Measurements from ENCODE around the gene ZSWIM7.
"Not testable (repeated sequence)": the region's sequence is repeated elsewhere in the genome, so short reads cannot be mapped to it uniquely, and the experiment has no call there.

Gene ZSWIM7

DNA sequence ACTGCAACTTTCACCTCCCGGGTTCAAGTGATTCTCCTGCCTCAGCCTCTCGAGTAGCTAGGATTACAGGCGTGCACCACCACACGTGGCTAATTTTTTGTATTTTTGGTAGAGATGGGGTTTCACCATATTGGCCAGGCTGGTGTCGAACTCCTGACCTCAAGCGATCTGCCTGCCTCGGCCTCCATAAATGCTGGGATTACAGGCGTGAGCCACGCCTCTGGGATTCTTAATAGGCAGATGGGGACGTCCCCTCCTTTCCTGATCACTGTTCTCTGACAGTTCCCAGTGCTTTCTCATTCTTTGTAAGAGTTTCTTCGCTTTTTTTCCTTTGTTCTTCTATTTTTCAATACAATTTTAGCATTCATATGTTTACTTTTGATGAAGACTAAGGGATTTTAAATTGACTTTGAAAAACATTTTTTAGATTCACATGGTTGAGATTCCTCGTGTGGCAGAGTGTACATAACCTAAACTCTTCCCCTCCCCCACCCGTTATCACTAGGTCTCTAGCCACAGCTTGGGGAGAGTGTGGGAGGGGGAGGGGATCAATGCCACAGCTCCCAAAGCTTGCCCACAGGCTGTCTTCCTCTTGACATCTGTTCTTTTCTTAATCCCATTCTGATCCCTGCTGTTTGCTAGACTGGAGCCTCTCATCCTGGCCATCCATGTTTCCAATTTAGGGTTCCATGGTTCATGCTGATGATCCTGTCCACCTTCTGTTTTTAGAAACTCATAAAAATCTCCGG is 43.5 kb downstream of the ZSWIM7 start:
- no peak for DNase-seq

DNA sequence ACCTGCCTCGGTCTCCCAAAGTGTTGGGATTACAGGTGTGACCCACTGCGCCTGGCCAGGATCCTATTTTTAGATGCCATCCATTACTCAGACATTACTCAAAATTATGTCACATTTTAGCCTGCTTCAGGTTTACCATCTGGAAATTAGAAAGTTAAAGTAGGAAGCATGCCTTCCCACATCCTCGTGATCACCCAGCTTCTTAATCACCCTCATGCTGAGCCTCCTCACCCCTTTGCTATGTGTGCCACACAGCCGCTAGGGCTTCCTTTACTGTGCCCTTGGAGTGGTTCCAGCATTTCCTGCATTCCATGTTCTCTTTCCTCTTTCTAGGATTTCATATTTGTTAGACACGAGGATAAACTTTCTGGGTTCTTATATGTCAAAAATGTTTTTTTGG is 45.3 kb downstream of the ZSWIM7 start:
- DNase-seq = no peak

DNA sequence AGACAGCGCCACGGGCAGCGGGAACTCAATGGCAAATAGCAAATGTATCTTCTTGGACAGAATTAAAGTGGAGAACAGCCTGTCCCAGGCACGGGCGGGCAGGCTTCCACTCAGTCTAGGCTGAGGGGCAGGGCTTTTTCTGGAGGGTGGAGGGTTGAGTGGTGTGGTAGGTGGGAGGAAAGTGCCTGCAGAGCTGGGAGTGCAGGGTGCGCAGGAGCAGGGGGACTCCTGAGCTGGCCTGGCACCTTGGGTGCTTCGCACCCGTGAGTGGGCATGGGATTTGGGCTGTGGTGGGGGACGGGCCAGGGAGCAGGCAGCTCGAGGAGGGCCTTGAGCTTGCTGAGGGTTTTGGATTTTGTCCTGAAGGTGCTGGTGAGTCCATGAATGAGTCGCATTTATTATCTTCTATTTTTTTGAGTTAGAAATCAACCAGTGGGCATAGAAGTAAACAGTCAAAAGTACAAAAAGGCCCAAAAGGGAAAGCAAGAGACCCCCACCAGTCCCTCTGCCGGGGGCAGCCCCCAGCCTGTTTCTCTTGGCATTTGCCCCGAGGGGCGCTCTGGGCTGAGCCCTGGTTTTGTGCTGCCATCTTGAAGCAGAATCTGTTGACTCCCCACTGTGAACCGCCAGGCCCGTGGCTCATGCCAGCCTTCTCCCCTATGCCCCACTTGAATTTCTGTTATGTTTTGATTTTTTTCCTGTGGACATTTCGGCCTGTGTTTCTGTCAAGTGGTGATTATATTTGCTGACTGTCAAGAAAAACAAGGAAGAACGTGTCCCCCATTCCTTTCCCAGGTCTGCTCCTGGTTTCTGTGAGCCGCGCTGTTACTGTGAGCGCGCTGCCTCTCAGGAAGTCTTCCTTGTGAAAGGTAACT is 46.4 kb downstream of the ZSWIM7 start:
- no peak for DNase-seq

DNA sequence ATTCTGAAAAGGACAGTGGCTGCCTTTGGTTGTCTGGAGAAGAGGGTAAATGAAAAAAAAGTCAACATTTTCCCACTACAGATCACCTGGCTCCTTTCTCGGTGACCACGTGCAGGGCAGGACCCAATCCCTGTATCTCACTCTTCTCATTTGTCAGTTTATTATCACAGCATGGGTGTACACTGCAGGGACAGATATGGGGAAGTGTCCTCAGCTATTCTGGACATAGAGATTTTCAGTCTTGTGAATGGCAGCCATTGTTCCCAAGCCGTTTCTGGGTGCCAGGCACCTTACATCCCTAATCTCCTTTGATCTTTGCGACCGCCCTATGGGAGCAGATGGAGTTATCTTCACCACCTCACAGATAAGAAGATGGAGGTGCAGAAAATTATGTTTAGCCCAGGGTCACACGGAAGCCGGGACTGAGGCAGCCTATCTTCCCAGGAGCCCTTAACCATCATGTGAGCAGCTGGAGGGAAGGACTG is 47.4 kb downstream of the ZSWIM7 start:
- DNase-seq = no peak

DNA sequence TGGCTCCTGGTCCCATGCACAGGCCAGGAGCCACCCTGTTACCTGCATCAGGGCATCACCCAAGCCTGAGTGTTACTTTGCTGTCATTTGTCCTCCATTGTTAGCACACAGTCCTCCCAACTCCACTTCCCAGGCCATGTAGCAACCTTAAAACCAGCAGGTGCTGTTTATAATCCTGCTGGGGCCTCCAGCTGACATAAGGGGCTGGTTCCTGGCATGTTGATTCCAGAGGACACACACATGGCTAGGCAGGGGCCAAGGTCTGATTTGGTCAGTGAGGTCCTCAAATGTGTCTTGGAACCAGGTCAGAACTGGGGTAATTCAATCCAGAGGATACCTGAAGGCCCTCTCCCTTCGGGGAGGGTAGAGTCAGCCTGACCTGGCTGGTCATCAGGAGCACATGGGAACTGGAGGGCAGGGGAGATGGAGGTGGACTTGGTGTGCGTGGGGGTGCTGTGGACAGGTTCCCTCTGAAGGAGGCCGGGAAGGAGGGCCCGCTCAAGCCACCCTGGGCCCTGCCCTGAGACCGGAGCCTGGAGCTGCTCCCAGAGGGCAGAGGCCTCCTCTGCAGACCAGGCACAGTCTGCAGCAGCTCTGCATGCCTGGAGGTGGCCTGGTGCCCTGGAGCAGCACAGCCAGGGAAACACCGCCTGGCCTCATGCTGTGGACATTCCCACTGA is 48.0 kb downstream of the ZSWIM7 start:
- DNase-seq = no peak

DNA sequence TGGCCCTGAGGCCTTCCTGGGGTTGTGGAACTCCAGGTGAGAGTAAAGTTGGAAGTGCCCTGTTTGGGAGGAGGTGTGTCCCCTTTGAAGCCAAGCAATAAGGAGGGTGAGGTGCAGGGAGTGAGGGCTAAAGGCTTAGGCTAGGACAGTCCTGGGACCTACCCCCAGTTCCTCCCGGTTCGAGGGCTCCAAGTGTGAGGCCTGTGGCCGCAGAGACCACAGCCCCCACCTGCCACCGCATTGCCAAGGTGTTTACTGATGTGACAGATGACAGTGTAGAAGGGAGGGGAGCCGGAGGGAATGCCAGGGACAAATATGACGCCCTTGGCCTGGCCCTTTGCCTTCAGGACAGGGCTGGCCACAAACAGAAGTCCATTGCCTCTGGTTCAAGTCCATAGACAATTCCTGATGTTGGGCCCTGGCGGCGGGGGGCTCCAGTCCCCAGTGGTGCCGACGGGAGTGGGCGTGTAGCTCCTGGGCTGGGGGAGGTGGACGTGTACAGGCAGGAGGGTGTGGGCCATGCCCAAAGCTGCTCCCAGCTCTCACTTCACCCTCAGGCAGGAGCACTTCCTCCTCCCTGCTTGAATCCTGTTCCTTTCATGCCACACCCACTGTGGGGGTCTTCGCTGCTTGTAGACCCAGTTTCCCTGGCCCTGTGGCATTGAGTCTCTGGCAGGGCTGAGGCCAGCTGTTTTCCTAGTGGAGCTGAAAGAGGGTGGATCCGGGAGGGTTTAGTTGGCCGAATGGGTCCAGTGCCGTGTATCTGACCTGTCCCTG is 51.3 kb downstream of the ZSWIM7 start:
- no peak for DNase-seq

DNA sequence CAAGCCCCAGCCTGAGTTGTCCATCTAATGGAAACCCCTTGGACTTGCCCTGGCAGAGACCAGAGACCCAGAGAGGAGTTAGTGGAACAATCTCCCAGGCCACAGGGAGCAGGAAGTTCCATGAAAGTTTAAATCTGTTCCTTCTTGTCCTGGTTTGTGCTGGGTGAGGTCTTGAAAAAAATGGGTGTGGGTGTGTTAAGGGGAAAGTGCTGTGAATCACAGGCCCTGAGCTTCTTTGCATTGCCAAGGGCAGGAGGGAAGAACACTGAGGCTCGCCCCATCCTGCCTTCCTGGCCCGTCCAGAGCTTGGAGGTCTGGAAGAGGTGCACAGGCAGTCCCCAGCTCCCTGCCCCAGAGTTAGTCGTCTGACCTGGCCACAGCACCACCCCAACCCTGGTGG is 52.2 kb downstream of the ZSWIM7 start:
- no peak for DNase-seq

DNA sequence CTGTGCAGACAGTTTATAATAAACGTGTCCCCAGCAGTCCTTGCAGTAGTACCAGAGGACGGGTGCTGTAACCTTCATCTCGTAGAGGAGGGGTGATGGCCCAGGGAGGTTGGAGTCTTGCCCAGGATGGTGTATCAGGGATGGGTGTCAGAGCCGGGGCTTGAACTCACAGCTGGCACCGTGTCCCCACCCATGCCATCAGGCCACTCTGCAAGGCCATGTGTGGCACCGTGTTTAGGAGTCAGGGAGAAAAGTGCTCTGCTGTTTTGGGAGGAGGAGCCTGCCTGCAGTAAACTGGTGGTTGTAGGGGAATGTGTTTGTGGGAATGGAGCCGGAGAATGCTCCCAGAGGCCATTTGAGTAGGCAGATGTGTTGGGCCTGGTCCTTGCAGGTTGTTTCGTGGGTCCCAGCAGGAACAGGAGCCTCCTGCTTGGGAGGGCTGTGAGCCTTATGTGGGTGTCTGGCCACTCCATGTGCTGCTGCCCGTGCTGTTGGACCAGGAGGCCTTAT is 52.8 kb downstream of the ZSWIM7 start:
- no peak for DNase-seq

DNA sequence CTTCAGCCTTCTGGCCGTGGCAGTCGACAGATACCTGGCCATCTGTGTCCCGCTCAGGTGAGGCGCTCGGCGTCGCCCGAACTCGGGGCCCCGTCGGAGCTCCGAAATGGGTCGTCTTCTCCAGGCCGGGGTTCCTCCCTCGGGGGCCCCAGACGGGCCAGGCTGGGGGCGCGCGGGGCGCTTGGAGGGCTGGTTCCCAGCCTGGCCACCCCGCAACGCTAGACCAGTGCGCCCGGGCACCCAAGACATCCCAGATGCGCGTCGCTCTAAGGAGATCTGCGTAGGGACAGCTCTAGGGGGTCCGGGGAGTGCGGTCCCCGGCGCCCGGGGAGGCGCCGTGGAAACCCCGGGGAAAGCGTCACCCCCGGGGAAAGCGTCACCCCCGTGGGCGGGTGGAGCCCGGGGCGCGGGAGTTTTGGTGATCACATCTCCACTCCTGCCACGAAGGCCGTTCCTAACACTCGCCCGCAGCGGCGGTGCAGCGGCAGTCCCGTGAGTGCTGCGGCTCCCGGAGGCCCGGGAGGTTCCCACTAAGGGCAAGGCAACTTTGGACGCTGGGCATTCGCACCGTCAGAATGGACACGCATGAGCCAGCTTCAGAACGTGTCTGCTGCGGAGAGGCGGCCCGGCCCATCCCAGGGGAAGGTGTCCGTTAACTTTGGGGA is 53.8 kb downstream of the ZSWIM7 start:
- DNase-seq = no peak

DNA sequence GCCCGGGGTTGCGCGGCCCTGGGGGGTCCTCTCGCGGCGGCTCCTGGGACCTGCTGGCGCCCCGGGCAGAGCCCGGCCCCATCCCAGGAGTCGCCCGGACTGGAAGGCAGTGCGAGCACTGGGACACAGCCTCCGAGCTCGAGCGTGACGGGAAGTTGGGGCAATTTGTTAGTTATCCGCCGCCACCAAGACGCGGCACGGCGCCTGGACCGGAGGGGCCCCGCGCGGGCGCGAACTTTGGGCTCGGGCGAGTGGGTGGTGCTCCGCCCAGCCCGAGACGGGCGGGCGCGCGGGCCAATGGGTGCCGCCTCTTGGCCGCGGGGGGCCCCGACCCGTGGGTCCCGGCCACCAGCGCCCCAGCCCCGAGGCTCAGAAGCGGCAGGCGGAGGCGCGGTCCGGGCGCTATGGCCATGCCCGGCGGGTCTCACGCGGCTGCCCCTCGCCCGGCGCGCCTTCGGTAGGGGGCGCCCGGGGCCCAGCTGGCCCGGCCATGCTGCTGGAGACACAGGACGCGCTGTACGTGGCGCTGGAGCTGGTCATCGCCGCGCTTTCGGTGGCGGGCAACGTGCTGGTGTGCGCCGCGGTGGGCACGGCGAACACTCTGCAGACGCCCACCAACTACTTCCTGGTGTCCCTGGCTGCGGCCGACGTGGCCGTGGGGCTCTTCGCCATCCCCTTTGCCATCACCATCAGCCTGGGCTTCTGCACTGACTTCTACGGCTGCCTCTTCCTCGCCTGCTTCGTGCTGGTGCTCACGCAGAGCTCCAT is 54.6 kb downstream of the ZSWIM7 start, which contains the start of gene ADORA2B:
Gene ADORA2B, plus strand, starts transcription at position 372 of the 768 bp plus-strand sequence. Its CDS starts 119 bp downstream, at position 491.
- DNase-seq = no peak

DNA sequence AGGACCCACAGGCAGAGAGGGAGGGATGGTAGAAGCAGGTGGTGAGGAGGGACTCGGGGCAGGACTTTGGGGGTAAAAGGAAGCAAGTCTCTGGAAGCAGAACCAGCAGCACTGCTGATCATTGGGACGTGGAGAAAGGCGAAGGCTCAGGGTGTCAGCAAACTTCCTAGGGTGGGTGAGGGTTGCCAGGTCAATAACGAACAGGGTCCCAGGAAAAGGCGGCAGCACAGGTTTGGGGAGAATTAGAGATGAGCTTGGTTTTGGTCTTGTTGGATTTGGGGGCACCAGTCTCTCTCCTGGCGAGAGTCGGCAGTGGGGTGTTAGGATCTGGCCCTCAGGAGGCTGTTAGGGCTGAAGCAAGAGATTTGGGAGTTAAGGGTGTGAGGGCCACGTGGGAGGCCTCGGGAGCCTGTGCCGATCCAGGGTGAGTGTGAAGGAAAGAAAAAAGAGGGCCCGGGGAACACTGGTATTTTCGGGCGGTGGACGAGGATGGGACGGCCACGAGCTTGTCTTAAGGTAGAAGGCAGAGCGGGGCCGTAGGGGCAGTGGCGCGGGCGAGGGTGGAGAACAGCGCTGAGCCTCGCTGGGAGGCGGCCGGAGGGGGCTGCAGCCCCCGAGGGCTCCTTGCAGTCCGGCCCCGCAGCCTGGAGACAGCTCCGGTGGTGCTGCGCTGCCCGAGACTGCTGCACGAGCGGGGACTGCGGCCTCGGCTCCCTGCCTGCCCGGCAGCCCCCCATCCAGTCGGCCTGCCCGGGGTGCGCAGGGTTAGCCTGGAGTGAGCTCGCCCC is 55.3 kb downstream of the ZSWIM7 start:
- no peak for DNase-seq

DNA sequence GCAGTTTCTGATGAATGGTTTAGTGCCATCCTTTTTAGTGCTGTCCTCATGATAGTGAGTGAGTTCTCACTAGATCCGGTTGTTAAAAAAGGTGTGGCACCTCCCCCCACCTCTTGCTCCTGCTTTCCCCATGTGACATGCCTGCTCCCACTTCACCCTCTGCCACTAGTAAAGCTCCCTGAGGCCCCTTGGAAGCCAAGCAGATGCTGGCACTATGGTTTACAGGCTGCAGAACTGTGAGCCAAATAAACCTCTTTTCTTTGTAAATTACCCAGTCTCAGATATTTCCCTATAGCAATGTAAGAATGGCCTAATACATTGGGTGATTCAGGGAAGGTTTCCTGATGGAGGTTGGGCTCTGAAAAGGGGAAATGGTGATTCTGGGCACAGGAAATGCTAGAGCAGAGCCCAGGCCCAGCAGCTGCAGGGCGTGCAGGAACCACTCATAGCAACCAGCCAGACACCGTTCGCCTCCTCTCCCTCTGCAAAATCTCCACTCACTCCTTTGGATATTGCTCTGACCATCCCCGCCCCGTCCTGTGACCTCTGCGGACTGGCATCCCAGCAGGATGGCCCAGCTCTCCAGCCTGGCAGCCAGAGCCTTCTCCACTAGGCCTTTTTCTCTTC is 57.2 kb downstream of the ZSWIM7 start:
- no peak for DNase-seq

DNA sequence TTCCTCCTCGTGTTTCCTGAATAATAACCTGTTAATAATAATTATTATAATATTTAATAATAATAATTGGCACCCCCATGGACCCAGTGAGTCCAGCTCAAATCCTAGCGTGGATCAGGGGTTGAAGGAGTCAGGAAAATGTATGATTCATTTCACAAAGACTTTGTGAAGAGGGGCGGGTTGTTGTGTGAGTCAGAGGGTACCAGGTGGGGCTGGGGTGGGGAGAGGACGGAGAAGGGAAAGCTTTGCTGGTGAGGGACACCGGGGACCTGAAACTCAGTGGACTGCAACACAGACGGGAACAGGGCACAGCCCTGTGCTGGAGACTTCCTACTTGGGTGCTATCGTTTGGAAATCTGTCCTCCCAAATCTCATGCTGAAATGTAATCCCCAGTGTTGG is 57.7 kb downstream of the ZSWIM7 start:
- DNase-seq = no peak

DNA sequence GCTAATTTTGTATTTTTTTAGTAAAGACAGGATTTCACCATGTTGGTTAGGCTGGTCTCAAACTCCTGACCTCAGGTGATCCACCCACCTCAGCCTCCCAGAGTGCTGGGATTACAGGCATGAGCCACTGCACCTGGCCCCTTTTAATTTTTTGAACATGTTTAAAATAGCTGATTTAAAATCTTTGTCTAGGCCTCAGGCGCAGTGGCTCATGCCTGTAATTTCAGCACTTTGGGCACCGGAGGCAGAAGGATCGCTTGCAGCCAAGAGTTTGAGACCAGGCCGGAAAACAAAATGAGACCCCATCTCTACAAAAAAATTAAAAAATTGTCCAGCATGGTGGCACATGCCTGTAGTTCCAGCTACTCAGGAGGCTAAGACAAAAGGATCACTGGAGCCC is 63.0 kb downstream of the ZSWIM7 start:
- DNase-seq = not testable (repeated sequence)

DNA sequence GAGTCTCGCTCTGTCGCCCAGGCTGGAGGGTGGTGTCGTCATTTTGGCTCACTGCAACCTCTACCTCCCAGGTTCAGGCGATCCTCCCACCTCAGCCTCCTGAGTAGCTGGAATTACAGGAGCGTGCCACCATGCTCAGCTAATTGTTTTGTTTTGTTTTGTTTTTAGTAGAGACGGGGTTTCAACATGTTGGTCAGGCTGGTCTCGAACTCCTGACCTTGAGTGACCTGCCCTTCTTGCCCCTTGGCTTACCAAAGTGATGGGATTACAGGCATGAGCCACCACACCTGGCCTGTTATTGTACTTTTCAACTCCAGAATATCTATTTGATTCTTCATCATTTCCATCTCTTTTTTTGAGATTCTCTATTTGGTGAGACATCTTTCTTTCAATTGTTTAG is 63.6 kb downstream of the ZSWIM7 start:
- no peak for DNase-seq

DNA sequence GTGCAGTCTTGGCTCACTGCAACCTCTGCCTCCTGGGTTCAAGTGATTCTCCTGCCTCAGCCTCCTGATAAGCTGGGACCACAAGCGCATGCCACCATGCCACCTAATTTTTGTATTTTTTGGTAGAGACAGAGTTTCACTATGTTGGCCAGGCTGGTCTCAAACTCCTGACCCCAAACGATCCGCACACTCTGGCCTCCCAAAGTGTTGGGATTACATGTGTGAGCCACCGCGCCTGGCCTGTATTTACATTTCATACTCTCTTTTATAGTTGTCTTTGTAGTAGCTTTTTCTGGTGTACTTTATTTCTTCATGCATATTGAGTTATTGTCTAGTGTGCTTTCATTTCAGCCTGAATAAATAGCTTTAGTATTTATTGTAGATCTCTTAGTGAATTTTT is 64.6 kb downstream of the ZSWIM7 start:
- DNase-seq = no peak

DNA sequence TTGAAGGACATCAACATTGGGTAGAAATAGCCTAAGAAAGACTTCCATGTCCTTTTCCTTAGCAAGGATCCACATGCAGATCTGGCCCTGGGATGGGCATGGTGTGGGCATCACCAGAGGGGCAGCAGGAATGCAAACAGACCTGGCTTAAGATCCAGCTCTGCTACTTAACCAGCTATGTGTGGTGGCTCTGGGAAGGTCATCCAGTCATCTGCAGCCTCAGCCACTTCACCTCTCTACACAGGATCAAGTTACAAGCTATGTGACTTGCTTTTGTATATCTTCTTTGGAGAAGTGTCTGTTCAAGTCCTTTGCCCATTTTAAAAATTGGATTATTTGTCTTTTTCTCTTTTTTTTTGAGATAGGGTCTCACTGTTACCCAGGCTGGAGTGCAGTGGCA is 68.1 kb downstream of the ZSWIM7 start:
- no peak for DNase-seq

DNA sequence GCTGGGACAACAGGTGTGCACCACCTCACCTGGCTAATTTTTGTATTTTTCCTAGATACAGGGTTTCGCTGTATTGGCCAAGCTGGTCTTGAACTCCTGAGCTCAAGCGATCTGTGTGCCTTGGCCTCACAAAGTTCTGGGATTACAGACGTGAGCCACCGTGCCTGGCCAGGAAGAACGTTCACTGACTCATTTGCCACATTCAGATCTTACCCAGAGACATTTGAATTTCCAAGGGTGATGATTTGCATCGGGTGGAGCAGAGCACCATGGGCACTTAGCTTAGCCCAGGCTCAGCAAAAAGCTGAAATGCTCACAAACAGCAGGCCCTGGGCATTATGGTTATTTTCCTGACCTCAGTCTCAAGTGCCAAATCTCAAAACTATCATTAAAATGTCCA is 69.1 kb downstream of the ZSWIM7 start:
- DNase-seq = no peak

DNA sequence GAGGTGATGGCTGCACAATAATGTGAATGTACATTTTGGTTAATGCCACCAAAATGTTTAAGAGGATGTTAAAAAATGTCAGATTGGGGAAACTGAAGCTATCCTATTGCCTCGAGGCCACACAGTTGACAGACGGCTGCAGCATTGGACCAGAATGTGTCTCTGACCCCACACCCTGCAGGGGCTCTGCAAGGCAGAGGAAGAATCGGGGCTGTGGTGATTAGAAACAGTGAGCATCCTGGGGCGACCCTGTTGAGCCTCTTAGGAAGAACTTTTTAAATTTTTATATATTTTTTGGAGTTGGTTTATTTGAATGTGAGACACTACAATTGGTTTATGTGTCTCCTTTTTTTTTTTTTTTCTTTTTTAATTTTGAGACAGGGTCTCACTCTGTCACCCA is 69.6 kb downstream of the ZSWIM7 start:
- DNase-seq = no peak
